Left renal cortex interstitium (tissue), 4 donors: ENCODE results near the gene PPY. TPM values are rescaled to one million over a fixed set of nuclear protein-coding genes. Genes with fewer than 3 reads are reported as not detected.
"Not testable (repeated sequence)": the region's sequence is repeated elsewhere in the genome, so short reads cannot be mapped to it uniquely, and the experiment has no call there.

ENCODE experiments used
- DNase-seq, 4 donors: peaks; one replicate each; pipeline ENCODE4 v3.0.0-alpha.2; 2013; ENCODE audit warnings: low read depth in 4 of 4, low spot score in 2 of 4, missing footprints in 1 of 4
- polyA plus RNA-seq, 4 donors: library from polyadenylated mRNA; unstranded; fragments of 120-200 nt; gene quantifications; one replicate each; pipeline ENCODE4 v1.2.1, GENCODE V29; 2013; ENCODE audit not compliant: insufficient read length in 4 of 4

The PPY gene
- under 1 TPM in 1 of 4 donors, not detected in 3; 0.52 TPM for polyA plus RNA-seq

DNA sequence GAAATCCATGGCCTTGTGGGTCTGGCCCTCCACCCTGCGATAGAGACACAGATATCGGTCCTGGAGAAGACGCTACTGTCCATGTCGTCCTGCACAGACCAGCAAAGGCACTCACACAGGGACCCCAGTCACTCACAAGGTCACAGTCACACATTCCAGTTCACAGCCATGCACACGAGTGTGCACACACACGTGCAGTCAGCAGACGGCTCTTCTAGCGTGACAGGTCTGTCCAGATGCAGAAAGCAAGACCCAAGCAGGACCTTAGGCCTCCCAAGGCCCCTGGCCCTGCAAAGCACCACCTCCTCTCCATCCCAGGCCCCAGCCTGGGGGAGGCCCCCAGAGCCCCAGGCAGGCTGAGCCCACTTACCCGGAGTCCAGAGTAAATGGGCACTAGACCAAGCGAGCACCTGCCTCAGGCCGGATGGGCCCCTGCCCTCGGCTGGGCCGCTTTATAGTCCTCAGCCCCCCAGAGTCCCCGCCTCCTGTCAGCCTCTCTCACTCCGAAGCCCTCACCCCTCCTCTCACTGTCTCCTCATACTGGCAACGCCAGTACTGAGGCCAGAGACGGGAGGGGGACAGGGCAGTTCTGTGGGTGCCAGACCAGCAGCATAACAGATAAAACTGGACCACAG, at the start of gene PPY:
PPY (minus strand) TSS at position 426 of the 635 bp plus-strand sequence. CDS start 822 bp downstream, outside the sequence.
- no peak for DNase-seq

DNA sequence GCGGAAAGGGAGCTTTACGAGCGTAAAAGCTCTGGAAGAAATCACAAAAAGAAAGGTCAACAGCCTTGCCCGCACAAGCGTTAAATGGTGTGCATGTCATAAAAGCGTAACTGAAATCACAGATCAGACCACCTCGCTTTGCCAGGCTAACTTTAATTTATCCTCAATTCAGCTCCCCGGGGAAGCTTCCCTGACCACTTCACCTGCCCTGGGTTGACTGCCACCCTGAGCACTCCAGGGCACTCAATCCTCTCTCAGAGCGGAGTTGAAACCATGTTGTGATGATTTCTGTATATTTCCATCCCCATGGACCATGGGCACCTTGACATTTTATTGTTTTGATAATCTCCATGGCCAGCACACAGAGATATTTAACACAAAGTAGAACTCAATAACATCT, 46.0 kb upstream of the PPY start:
- no peak for DNase-seq

DNA sequence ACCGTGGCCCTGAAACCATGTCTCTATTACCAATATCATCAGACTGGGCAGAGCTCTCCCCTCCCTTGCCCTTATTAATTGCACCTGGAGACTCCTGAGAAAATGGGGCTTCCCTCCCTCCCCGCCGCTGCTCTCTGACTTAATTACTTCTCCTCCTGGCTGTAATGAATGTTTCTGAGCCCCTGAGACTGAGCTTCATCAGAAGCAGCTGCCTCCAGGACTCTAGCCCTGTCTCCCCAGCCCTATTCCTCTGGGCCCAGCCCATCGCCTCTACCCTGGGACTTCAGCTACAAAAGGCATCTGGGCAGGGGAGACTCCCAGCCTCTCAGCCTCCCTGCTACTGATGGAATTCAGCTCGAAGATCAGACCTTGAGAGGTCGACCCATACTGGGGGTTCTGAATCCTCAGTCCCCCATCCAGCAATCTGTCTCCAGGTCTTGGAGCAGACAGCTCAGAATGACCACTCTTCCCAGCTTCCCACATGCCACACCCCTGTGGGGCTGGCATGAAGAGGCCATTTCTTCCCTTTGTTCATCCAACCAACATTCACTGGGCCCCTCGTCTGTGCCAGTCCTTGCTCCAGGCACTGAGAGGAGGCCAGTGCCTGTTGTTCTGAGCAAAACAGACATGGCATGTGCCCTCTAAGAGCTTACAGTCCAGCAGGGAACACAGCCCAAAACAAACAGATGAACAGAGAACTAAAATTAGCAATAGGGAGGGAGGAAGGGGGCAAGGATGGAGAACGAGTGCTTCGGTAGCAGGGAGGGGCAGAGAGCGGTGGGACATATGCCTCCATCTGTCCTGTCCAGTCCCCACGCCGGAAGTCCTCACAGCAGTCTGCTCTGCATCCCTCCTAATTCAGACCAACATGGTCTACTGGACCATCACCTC, 45.1 kb upstream of the PPY start:
- DNase-seq: no peak

GRCh38 chr17:43986225-43986981, 44.1 kb upstream of the PPY start:
- DNase-seq: no peak

- DNase-seq: no peak
These were observed 42.2 kb upstream of the PPY start for GRCh38 chr17:43984521-43984920.

GRCh38 chr17:43983515-43984411, 41.5 kb upstream of the PPY start:
- no peak for DNase-seq

- DNase-seq: no peak
These were observed 40.9 kb upstream of the PPY start for GRCh38 chr17:43983196-43983514.

DNA sequence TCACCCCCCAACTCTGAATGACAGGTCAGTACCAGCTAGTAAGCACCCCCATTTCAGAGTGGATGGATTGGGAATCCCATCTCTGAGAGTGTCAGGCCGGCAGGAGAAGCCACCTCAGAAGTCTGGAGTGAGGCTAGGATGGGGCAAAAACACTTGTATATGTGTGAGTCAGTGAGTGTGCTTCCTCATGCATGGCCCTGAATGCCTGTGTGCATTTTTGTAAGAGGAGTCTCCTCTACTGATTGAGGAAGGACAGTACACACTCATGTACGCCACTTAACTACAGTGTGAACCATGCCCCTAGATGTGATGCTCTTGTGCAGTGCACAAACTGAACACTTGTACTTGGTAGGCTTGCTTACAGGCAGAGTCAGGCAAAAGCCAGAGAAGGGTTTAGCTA, 39.9 kb upstream of the PPY start:
- DNase-seq: no peak

GRCh38 chr17:43979671-43980070, 37.4 kb upstream of the PPY start:
- no peak for DNase-seq

GRCh38 chr17:43979011-43979410, 36.7 kb upstream of the PPY start:
- DNase-seq: no peak

- DNase-seq: no peak
These were observed 35.8 kb upstream of the PPY start for GRCh38 chr17:43978078-43978477.

DNA sequence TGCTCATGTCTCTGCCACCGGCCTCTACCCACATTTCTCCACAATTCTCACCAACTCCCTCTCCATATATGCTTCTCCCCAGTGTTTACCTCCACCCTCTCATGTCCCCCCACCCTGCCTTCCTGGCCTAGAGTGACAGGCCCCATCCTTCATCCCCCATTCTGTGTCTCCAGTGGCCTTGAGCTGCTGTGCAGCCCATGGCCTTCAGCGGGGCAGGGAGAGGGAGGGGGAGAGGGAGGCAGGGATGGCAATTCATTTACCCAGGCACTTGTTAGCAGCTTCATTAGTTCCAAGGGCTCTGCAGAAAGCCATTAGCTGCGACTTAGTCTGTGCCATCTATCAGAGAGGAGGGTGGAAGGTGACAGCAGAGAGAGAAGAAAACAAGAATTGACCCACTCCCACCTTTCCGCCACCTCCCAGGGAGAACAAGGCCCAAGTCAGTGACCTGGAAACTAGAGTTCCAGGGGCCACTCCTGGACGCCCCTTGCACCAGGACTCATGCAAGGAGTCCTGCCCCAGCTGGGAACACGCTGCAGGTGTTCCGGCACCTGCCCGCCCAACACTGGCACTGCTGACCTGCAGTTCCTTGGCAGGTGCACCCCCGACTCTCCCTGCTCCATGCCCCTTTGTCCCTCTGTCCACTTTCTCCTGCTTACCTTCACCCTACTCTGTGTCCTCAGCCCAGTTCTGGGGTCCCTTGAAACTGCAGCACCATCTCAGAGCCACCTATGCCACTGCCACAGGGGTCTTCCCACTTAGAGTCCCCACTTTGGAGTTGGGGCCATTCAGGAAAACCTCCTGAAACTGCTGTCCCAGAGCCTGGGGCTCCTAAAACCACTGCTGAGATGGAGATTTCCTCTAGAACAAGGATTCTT, 34.9 kb upstream of the PPY start:
- no peak for DNase-seq

GRCh38 chr17:43975898-43976297, 33.6 kb upstream of the PPY start:
- DNase-seq: no peak

GRCh38 chr17:43974382-43975266, 32.3 kb upstream of the PPY start:
- DNase-seq: no peak

- not testable (repeated sequence) for DNase-seq
These were observed 30.4 kb upstream of the PPY start for GRCh38 chr17:43972444-43973212.

DNA sequence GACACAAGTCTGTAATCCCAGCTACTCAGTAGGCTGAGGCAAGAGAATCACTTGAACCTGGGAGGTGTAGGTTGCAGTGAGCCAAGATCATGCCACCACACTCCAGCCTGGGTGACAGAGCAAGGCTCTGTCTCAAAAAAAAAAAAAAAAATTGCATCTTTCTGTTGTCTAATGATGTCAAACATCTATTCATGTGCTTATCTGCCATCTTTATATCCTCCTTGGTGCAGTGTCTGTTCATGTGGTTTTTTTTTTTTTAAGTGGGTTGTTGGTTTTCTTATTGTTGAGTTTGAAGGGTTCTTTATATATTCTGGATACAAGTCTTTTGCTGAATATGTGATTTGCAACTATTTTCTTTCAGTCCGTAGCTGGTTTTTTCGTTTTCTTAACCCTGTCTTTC, 29.2 kb upstream of the PPY start:
- not testable (repeated sequence) for DNase-seq

- no peak for DNase-seq
These were observed 28.1 kb upstream of the PPY start for GRCh38 chr17:43970366-43970765.
